Smooth muscle cell (in vitro differentiated cells): ENCODE data around the gene PODN. TPM values are rescaled to one million over a fixed set of nuclear protein-coding genes. Genes with fewer than 3 reads are reported as not detected.

Experiments used
- DNase-seq: peaks from one replicate; lab custom pipeline; 2025; ENCODE audit not compliant: unreplicated experiment; lab: John Stamatoyannopoulos, UW
- H2AFZ ChIP-seq: fragments of 200-600 bp; sonication (generic); 2 replicates; pipeline ENCODE4 v1.6.0; 2016; ENCODE audit warnings: antibody characterized with exemption, low read depth, mild to moderate bottlenecking
- H3F3A ChIP-seq: fragments of 200-600 bp; sonication (generic); 2 replicates; pipeline ENCODE4 v1.6.0; 2017; ENCODE audit warnings: antibody characterized with exemption, low read depth
- H3K27ac ChIP-seq: fragments of 200-600 bp; sonication (generic); 2 replicates; pipeline ENCODE4 v1.5.1; 2016; ENCODE audit warnings: low read depth, mild to moderate bottlenecking
- H3K27me3 ChIP-seq: fragments of 200-600 bp; sonication (generic); 2 replicates; pipeline ENCODE4 v1.6.1; 2016; ENCODE audit warnings: low read depth, mild to moderate bottlenecking
- H3K36me3 ChIP-seq: fragments of 200-600 bp; sonication (generic); 2 replicates; pipeline ENCODE4 v1.5.1; 2016; ENCODE audit warnings: low read depth
- H3K4me1 ChIP-seq: fragments of 200-600 bp; sonication (generic); 2 replicates; pipeline ENCODE4 v1.5.1; 2016; ENCODE audit warnings: low read depth
- H3K4me2 ChIP-seq: fragments of 200-600 bp; sonication (generic); 2 replicates; pipeline ENCODE4 v1.6.0; 2016; ENCODE audit warnings: mild to moderate bottlenecking
- H3K4me3 ChIP-seq: fragments of 200-600 bp; sonication (generic); 2 replicates; pipeline ENCODE4 v1.5.1; 2016; ENCODE audit warnings: mild to moderate bottlenecking
- H3K79me2 ChIP-seq: fragments of 200-600 bp; sonication (generic); 2 replicates; pipeline ENCODE4 v1.6.0; 2016; ENCODE audit warnings: low read depth, mild to moderate bottlenecking
- H3K9ac ChIP-seq: fragments of 200-600 bp; sonication (generic); 2 replicates; pipeline ENCODE4 v1.6.0; 2016; ENCODE audit warnings: low read depth
- H3K9me3 ChIP-seq: fragments of 200-600 bp; sonication (generic); replicated peaks from 2 replicates; pipeline ENCODE4 v1.5.1; 2016; ENCODE audit warnings: low read depth
- H4K20me1 ChIP-seq: fragments of 200-600 bp; sonication (generic); 2 replicates; pipeline ENCODE4 v1.6.0; 2016; ENCODE audit warnings: low read depth
- CTCF ChIP-seq: fragments of 200-600 bp; sonication (generic); IDR thresholded peaks from 2 replicates; pipeline ENCODE4 v1.5.1; 2017; ENCODE audit warnings: borderline replicate concordance, mild to moderate bottlenecking, antibody characterized with exemption; ENCODE audit not compliant: insufficient read depth, poor library complexity, severe bottlenecking
- WGBS: methylation state at CpG from one replicate; pipeline ENCODE4 v1.1.7; 2016; ENCODE audit warnings: low lambda C conversion rate; 5-methylcytosine and 5-hydroxymethylcytosine counted together
- polyA plus RNA-seq: library from polyadenylated mRNA; unstranded; fragments of >200 nt; fragmentation: Nextera tagmentation; extraction: Ambion mirVana; gene quantifications from 2 replicates; pipeline ENCODE4 v1.2.1, GENCODE V29; 2016
- total RNA-seq: library from RNA; depleted of rRNA; stranded (reverse); fragments of >200 nt; gene quantifications from 2 replicates; pipeline ENCODE4 v1.2.3, GENCODE V29; 2014

Gene PODN
- total and polyA plus RNA-seq, 2 experiments from 2014 or later: 0.27 to 0.45 TPM

- no peak for DNase-seq
- Histone ChIP-seq H3K4me2 (peak overlapping the region; percentile 56), H3K36me3 (no peaks in the 10 kb centered on the region), H3F3A (no peaks in the 10 kb centered on the region), H4K20me1 (no peaks in the 10 kb centered on the region), H3K27me3 (peaks cover 11% of the 10 kb centered on the region), H3K9ac (no peak overlapping the region), H2AFZ (no peak overlapping the region), H3K4me3 (no peak overlapping the region), H3K9me3 (peaks cover 1% of the 10 kb centered on the region), H3K4me1 (peaks cover 23% of the 10 kb centered on the region), H3K27ac (peak overlapping the region; percentile 32), H3K79me2 (no peaks in the 10 kb centered on the region)
- no peak for TF ChIP-seq CTCF
- 94% methylated on average over 6 of the region's 7 CpGs for WGBS
Observed at GRCh38 chr1:53107090-53107489, 45.1 kb downstream of the PODN start.

GRCh38 chr1:53107570-53108322 is 45.7 kb downstream of the PODN start:
- Histone ChIP-seq H3K4me1 (peaks cover 23% of the 10 kb centered on the region), H3K27me3 (peaks cover 11% of the 10 kb centered on the region), H3K4me3 (no peak overlapping the region), H3K9ac (no peak overlapping the region), H4K20me1 (no peaks in the 10 kb centered on the region), H3K79me2 (no peaks in the 10 kb centered on the region), H3K4me2 (peak overlapping the region; percentile 56), H3F3A (no peaks in the 10 kb centered on the region), H2AFZ (peak overlapping the region; percentile 9), H3K36me3 (no peaks in the 10 kb centered on the region), H3K9me3 (peaks cover 4% of the 10 kb centered on the region), H3K27ac (peak overlapping the region; percentile 32)
- DNase-seq: no peak
- no peak for TF ChIP-seq CTCF
- 39% methylated on average over 15 of the region's 15 CpGs for WGBS

GRCh38 chr1:53108646-53109580 is 46.9 kb downstream of the PODN start:
- peaks cover 8% of the 10 kb centered on the region for H3K27me3 ChIP-seq
- no peaks in the 10 kb centered on the region for H3F3A ChIP-seq
- WGBS: 52% methylated on average over 14 of the region's 14 CpGs
- peak overlapping the region; percentile 78 for H3K4me2 ChIP-seq
- TF ChIP-seq CTCF: no peak
- DNase-seq: peak; percentile 19
- H3K36me3 ChIP-seq: no peaks in the 10 kb centered on the region
- peaks cover 23% of the 10 kb centered on the region for H3K4me1 ChIP-seq
- H3K27ac ChIP-seq: no peak overlapping the region
- H3K4me3 ChIP-seq: no peak overlapping the region
- no peaks in the 10 kb centered on the region for H3K79me2 ChIP-seq
- H4K20me1 ChIP-seq: no peaks in the 10 kb centered on the region
- no peak overlapping the region for H3K9ac ChIP-seq
- no peak overlapping the region for H2AFZ ChIP-seq
- H3K9me3 ChIP-seq: peaks cover 4% of the 10 kb centered on the region
